ENCODE results near the gene MED16. TPM values are rescaled to one million over a fixed set of nuclear protein-coding genes. Genes with fewer than 3 reads are reported as not detected.

Gene MED16
- total RNA-seq, 2 experiments from 2014 or later = 19.1 to 54.3 TPM

DNA sequence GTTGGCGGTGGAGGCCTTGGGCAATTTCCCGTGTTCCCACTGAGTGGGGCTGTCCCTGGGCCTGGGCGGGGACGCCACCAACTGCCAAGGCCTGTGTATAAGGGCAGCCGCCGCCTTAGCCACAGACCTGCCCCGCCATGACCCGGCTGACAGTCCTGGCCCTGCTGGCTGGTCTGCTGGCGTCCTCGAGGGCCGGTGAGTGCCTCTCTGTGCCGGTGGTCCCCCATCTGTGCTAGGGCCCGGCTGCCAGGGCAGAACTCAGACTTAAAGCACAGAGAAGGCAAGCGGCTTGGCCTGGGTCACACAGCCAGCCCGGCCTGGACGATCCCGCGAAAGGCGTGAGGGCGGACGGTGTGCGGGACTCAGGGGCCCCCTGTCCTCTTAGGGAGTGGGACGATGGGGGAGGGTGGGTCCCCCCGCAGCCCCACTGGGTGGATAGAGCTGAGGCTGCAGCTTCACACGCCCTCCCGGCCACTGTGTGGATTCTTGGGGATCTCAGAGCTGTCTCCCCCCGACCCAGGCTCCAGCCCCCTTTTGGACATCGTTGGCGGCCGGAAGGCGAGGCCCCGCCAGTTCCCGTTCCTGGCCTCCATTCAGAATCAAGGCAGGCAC lies 65.2 kb downstream of the MED16 start, which contains the start of gene AZU1:
TSS of gene AZU1 (plus strand) at position 128 of the 612 bp plus-strand sequence. CDS start at position 138, 10 bp downstream.
- Histone ChIP-seq H3K79me2 (ENCODE audit: insufficient read depth, low read depth, low read length) (no peaks in the 10 kb centered on the region), H3K9me2 (ENCODE audit: insufficient read depth, low read length) (no peaks in the 10 kb centered on the region), H3K9me3 (ENCODE audit: low read length) (no peaks in the 10 kb centered on the region), H4K20me1 (ENCODE audit: insufficient read depth, low read length) (no peaks in the 10 kb centered on the region), H3K4me3 (ENCODE audit: low read depth, low read length, poor library complexity, severe bottlenecking) (no peak within 1 kb of the TSS), H3K4me1 (ENCODE audit: insufficient read depth, low read length, poor library complexity, severe bottlenecking) (no peaks in the 10 kb centered on the region), H3K4me2 (ENCODE audit: low read length) (no peak within 1 kb of the TSS), H3K36me3 (ENCODE audit: insufficient read depth, low read length) (no peaks in the 10 kb centered on the region), H3K27ac (ENCODE audit: low read depth, low read length, poor library complexity, severe bottlenecking) (no peak within 1 kb of the TSS), H2AFZ (ENCODE audit: low read length) (no peak within 1 kb of the TSS)
- no TSS peak for BruUV-seq (replicated peaks)
- POLR2A ChIA-PET = no interaction called here
- intact Hi-C loops (cut with micrococcal nuclease; ENCODE audit: unreplicated experiment) = no loop called here
- CTCF ChIA-PET (ENCODE audit: unreplicated experiment) = no interaction called here
- TF ChIP-seq EZH2phosphoT487 (IDR thresholded peaks at IDR 0.05; ENCODE audit: borderline replicate concordance, low read depth, low read length) = no peak
- TF ChIP-seq, protein P1, sequence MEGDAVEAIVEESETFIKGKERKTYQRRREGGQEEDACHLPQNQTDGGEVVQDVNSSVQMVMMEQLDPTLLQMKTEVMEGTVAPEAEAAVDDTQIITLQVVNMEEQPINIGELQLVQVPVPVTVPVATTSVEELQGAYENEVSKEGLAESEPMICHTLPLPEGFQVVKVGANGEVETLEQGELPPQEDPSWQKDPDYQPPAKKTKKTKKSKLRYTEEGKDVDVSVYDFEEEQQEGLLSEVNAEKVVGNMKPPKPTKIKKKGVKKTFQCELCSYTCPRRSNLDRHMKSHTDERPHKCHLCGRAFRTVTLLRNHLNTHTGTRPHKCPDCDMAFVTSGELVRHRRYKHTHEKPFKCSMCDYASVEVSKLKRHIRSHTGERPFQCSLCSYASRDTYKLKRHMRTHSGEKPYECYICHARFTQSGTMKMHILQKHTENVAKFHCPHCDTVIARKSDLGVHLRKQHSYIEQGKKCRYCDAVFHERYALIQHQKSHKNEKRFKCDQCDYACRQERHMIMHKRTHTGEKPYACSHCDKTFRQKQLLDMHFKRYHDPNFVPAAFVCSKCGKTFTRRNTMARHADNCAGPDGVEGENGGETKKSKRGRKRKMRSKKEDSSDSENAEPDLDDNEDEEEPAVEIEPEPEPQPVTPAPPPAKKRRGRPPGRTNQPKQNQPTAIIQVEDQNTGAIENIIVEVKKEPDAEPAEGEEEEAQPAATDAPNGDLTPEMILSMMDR (conservative IDR thresholded peaks at IDR 0.05; ENCODE audit: low read length) = no peak
- no peak for DNase-seq (ENCODE audit: low spot score)

DNA sequence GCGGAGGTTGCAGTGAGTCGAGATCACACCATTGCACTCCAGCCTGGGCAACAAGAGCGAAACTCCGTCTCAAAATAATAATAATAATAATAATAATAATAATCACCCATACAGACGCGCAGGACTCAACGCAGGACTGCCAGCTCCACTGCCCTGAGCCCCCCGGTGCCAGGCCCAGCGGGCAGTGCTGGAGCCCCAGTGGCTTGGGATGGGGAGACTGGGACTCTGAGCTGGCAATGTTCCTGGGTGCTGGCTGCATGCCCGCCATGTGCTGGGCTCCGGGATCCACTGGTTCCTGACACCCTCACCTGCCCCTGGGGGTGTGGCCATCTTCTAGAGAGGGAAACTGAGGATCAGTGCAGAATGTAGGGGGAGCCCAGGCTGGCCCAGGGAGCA lies 65.7 kb downstream of the MED16 start:
- Histone ChIP-seq H3K9me2 (ENCODE audit: insufficient read depth, low read length) (no peaks in the 10 kb centered on the region), H3K27ac (ENCODE audit: low read depth, low read length, poor library complexity, severe bottlenecking) (no peak overlapping the region), H4K20me1 (ENCODE audit: insufficient read depth, low read length) (no peaks in the 10 kb centered on the region), H3K4me1 (ENCODE audit: insufficient read depth, low read length, poor library complexity, severe bottlenecking) (no peaks in the 10 kb centered on the region), H3K36me3 (ENCODE audit: insufficient read depth, low read length) (no peaks in the 10 kb centered on the region), H3K4me2 (ENCODE audit: low read length) (no peak overlapping the region), H3K4me3 (ENCODE audit: low read depth, low read length, poor library complexity, severe bottlenecking) (no peak overlapping the region), H3K79me2 (ENCODE audit: insufficient read depth, low read depth, low read length) (no peaks in the 10 kb centered on the region), H2AFZ (ENCODE audit: low read length) (no peak overlapping the region), H3K9me3 (ENCODE audit: low read length) (no peaks in the 10 kb centered on the region)
- no TSS peak for BruUV-seq (replicated peaks)
- POLR2A ChIA-PET = no interaction called here
- DNase-seq (ENCODE audit: low spot score) = no peak
- intact Hi-C loops (cut with micrococcal nuclease; ENCODE audit: unreplicated experiment) = no loop called here
- TF ChIP-seq EZH2phosphoT487 (IDR thresholded peaks at IDR 0.05; ENCODE audit: borderline replicate concordance, low read depth, low read length) = no peak
- TF ChIP-seq, protein P1 (conservative IDR thresholded peaks at IDR 0.05; ENCODE audit: low read length) = no peak
- CTCF ChIA-PET (ENCODE audit: unreplicated experiment) = no interaction called here

DNA sequence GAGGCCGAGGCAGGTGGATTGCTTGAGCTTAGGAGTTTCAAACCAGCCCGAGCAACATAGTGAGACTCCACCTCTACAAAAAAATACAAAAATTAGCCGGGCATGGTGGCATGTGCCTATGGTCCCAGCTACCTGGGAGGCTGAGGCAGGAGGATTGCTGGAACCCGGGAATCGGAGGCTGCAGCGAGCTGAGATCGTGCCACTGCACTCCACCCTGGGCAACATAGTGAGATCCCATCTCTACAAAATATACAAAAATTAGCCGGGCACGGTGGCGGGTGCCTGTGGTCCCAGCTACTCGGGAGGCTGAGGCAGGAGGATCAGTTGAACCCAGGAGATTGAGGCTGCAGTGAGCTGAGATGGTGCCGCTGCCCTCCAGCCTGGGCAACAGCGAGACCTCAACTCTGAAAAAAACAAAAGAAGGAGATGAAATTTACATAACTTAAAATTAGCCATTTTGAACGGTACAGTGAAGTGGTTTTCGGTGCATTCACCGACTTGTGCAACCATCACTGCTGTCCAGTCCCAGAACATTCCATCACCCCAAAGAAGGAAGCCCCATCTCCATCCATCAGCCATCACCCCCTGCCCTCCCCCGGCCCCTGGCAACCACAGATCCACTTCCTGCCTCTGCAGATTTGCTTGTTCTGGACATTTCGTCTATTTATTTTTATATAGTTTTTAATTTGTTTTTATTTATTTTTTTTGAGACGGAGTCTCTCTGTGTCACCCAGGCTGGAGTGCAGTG lies 66.9 kb downstream of the MED16 start:
- H3K79me2 ChIP-seq (ENCODE audit: insufficient read depth, low read depth, low read length) = no peaks in the 10 kb centered on the region
- H4K20me1 ChIP-seq (ENCODE audit: insufficient read depth, low read length) = no peaks in the 10 kb centered on the region
- no peak overlapping the region for H3K27ac ChIP-seq (ENCODE audit: low read depth, low read length, poor library complexity, severe bottlenecking)
- no peak overlapping the region for H3K4me3 ChIP-seq (ENCODE audit: low read depth, low read length, poor library complexity, severe bottlenecking)
- no peaks in the 10 kb centered on the region for H3K9me2 ChIP-seq (ENCODE audit: insufficient read depth, low read length)
- intact Hi-C loops (cut with micrococcal nuclease; ENCODE audit: unreplicated experiment) = no loop called here
- H3K36me3 ChIP-seq (ENCODE audit: insufficient read depth, low read length) = no peaks in the 10 kb centered on the region
- no peaks in the 10 kb centered on the region for H3K4me1 ChIP-seq (ENCODE audit: insufficient read depth, low read length, poor library complexity, severe bottlenecking)
- no TSS peak for BruUV-seq (replicated peaks)
- no peak overlapping the region for H2AFZ ChIP-seq (ENCODE audit: low read length)
- TF ChIP-seq, protein P1 (conservative IDR thresholded peaks at IDR 0.05; ENCODE audit: low read length) = no peak
- no peak for TF ChIP-seq EZH2phosphoT487 (IDR thresholded peaks at IDR 0.05; ENCODE audit: borderline replicate concordance, low read depth, low read length)
- CTCF ChIA-PET (ENCODE audit: unreplicated experiment) = no interaction called here
- no peaks in the 10 kb centered on the region for H3K9me3 ChIP-seq (ENCODE audit: low read length)
- H3K4me2 ChIP-seq (ENCODE audit: low read length) = no peak overlapping the region
- no peak for DNase-seq (ENCODE audit: low spot score)
- POLR2A ChIA-PET = no interaction called here
